ENCODE data around the gene NBAS.

GRCh38 chr2:15354596-15355366, 206.4 kb downstream of the NBAS start:
- TF ChIP-seq CTCF (IDR thresholded peaks at IDR 0.05; ENCODE audit: insufficient read depth, low read depth, low read length) (no peak), EZH2 (IDR thresholded peaks at IDR 0.05; ENCODE audit: insufficient read depth, low read length) (no peak)

All from astrocyte (in vitro differentiated cells and primary cell).